HFFc6 (cell line): Measurements from ENCODE around the gene ACD. TPM values are rescaled to one million over a fixed set of nuclear protein-coding genes. Genes with fewer than 3 reads are reported as not detected.

Experiments used
- DNase-seq: peaks from one replicate; pipeline ENCODE4 v3.0.0-alpha.2; 2018
- H3K27ac Mint-ChIP-seq: 2 replicates; pipeline ENCODE4 v1.8.0; 2020; ENCODE audit warnings: mild to moderate bottlenecking, mixed read lengths
- H3K27me3 Mint-ChIP-seq: 2 replicates; pipeline ENCODE4 v1.8.0; 2021; ENCODE audit warnings: mild to moderate bottlenecking, moderate library complexity, mixed read lengths; ENCODE audit not compliant: insufficient read depth
- H3K36me3 Mint-ChIP-seq: 2 replicates; pipeline ENCODE4 v1.8.0; 2021; ENCODE audit warnings: low read depth, mixed read lengths
- H3K4me1 Mint-ChIP-seq: 2 replicates; pipeline ENCODE4 v1.8.0; 2020; ENCODE audit warnings: low read depth, mixed read lengths
- H3K4me3 Mint-ChIP-seq: 2 replicates; pipeline ENCODE4 v1.8.0; 2020; ENCODE audit warnings: mild to moderate bottlenecking, moderate library complexity, mixed read lengths
- H3K9me3 Mint-ChIP-seq: 2 replicates; pipeline ENCODE4 v1.8.0; 2020; ENCODE audit warnings: mild to moderate bottlenecking, mixed read lengths
- total RNA-seq, 6 experiments: library from RNA; stranded (reverse); fragmentation: NEBNext Ultra II Directional; extraction: Animal tissue kit (Norgen Biotek cat#: 25700); gene quantifications; 2 replicates in 1 of 6; 3 replicates in 5 of 6; pipeline ENCODE4 v1.2.3, GENCODE V29; 2021
- TF ChIP-seq, protein P1 (sequence below): fragments of 200-600 bp; sonication (generic); IDR thresholded peaks from 2 replicates; pipeline ENCODE4 v1.5.0; 2021; ENCODE audit warnings: antibody characterized with exemption, mild to moderate bottlenecking

The ACD gene
- total RNA-seq, 6 experiments from 2014 or later = 18.0 to 25.8 (median 23.9) TPM

DNA sequence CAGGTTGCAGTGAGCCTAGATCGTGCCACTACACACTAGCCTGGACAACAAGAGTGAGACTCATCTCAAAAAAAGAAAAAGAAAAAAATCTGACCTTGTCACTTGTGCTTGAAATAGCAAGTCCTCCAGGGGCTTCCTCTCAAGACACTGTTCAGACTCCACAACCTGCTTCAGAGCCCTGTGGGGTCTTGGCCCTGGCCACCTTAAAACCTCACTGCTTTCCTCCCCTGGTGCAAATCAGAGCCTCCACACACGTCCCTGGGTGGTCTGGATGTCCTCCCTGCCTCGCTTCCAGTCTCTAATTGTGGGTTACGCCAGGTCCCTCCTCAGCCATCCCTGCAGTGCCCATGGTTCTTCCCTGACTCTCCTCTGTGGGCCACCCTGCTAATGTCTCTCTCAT is 4.7 kb downstream of the ACD start:
- Mint-ChIP-seq H3K27me3 (peaks cover 15% of the 10 kb centered on the region), H3K4me3 (no peak overlapping the region), H3K9me3 (no peaks in the 10 kb centered on the region), H3K27ac (no peak overlapping the region), H3K4me1 (peaks cover 11% of the 10 kb centered on the region), H3K36me3 (no peaks in the 10 kb centered on the region)
- TF ChIP-seq, protein P1, sequence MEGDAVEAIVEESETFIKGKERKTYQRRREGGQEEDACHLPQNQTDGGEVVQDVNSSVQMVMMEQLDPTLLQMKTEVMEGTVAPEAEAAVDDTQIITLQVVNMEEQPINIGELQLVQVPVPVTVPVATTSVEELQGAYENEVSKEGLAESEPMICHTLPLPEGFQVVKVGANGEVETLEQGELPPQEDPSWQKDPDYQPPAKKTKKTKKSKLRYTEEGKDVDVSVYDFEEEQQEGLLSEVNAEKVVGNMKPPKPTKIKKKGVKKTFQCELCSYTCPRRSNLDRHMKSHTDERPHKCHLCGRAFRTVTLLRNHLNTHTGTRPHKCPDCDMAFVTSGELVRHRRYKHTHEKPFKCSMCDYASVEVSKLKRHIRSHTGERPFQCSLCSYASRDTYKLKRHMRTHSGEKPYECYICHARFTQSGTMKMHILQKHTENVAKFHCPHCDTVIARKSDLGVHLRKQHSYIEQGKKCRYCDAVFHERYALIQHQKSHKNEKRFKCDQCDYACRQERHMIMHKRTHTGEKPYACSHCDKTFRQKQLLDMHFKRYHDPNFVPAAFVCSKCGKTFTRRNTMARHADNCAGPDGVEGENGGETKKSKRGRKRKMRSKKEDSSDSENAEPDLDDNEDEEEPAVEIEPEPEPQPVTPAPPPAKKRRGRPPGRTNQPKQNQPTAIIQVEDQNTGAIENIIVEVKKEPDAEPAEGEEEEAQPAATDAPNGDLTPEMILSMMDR = no peak
- no peak for DNase-seq

DNA sequence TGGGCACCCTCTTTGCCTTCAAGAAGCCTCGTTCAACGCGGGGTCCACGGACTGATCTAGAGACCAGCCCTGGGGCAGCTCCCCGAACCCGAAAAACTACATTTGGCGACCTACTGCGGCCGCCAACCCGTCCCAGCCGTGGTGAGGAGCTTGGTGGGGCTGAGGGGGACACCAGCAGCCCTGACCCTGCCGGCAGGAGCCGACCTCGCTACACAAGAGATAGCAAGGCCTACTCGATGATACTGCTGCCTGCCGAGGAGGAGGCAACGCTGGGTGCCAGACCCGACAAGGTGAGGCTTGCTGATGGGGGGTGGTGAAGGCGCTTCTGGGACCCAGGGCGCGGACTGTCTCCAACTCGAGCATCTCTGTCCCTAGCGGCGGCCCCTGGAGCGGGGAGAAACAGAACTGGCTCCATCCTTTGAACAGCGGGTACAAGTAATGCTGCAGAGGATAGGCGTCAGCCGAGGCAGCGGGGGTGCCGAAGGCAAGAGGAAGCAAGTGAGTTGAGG is 5.6 kb downstream of the ACD start:
- H3K36me3 Mint-ChIP-seq = no peaks in the 10 kb centered on the region
- no peak for DNase-seq
- H3K4me1 Mint-ChIP-seq = peaks cover 8% of the 10 kb centered on the region
- H3K9me3 Mint-ChIP-seq = no peaks in the 10 kb centered on the region
- peaks cover 24% of the 10 kb centered on the region for H3K27me3 Mint-ChIP-seq
- TF ChIP-seq, protein P1 = no peak
- no peak overlapping the region for H3K4me3 Mint-ChIP-seq
- H3K27ac Mint-ChIP-seq = no peak overlapping the region

DNA sequence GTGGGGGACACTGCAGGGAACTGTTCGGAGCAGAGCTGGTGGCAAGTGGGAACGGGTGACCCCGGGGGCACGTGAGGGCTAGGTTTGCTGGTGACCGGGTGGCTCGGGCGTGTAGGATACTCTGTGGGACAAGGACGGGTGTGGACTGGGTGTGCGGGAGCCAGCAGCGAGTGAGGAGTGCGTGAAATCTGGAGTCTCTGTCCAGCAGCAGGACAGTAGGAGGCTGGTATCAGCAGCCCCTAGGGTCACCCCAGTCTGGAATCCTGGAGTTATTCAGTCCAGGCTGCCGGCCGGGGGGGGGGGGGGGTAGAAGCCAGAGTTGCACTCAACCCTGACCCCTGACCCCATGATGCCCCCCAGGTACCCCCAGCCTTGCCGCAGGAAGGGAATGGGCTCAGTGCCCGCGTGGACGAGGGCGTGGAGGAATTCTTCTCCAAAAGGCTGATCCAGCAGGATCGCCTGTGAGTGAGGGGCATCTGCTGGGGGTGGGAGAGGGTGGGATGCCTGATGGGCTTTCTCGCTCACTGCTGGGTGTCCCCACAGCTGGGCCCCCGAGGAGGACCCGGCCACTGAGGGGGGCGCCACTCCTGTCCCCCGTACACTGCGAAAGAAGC is 6.2 kb downstream of the ACD start:
- Mint-ChIP-seq H3K27me3 (peaks cover 26% of the 10 kb centered on the region), H3K4me1 (peaks cover 3% of the 10 kb centered on the region), H3K9me3 (no peaks in the 10 kb centered on the region), H3K4me3 (peak overlapping the region; percentile 88), H3K36me3 (no peaks in the 10 kb centered on the region), H3K27ac (no peak overlapping the region)
- DNase-seq = no peak
- TF ChIP-seq, protein P1 = no peak

DNA sequence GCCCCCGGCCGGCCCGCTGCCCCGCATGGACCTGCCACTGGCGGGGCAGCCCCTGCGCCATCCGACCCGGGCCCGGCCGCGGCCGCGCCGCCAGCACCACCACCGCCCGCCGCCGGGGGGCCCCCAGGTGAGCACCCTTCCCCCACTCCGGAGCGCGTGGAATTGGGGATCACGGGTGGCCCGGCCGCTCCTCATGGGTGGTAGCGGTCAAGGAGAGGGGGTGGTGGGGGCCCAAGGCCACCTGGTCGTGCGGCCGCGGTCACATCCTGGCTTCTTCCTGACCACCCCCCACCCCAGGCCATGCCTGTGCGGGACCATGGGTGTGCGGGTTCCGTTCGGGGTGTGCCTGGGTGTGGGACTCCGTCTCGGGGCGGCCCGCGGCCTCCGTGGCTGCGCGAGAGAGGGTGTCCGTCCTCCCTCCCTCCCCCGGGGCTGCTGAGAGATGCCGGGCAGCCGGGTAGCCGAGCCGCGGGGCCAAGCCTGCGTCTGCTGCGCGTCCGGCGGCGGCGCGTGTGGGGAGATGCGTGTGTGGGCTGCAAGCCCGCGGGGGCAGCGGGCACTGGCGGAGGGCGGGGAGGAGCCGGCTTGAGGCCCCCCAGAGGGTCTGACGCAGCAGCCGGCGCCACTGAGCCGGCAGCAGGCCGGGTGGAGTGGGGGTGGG is 6.8 kb downstream of the ACD start:
- H3K27ac Mint-ChIP-seq = no peak overlapping the region
- peak overlapping the region; percentile 88 for H3K4me3 Mint-ChIP-seq
- no peaks in the 10 kb centered on the region for H3K4me1 Mint-ChIP-seq
- no peaks in the 10 kb centered on the region for H3K36me3 Mint-ChIP-seq
- no peaks in the 10 kb centered on the region for H3K9me3 Mint-ChIP-seq
- peaks cover 30% of the 10 kb centered on the region for H3K27me3 Mint-ChIP-seq
- TF ChIP-seq, protein P1 = peak; percentile 66
- DNase-seq = no peak

DNA sequence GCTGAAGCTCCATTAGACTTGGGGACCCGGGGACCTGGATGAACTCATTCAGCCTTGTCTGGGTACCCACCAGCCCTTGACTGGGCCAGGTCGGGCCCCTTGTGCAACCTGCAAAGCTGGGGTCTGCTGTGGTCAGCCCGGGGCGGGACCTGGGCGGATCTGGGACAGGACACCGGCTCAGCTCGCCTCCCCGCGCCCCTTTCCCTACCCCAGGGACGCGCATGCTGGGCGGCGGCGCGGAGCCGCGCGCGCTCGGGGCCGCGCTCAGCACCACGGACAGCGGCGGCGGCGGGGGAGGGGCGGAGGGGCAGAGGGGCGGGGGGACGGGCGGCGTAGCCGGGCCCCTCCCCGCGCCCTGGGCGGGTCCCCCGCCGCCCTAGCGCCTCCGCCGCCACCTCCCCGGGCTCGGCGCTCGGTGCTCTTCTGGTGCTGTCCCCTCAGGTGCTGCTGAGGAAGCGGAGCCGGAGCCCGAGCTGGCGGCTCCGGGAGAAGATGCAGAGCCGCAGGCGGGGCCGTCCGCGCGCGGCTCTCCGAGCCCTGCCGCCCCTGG is 7.4 kb downstream of the ACD start:
- no peak overlapping the region for H3K4me3 Mint-ChIP-seq

More for the DNA sequence above, 7.4 kb downstream of the ACD start:
- Mint-ChIP-seq H3K4me1 (no peaks in the 10 kb centered on the region), H3K36me3 (no peaks in the 10 kb centered on the region), H3K27me3 (peaks cover 30% of the 10 kb centered on the region), H3K9me3 (no peaks in the 10 kb centered on the region), H3K27ac (no peak overlapping the region)
- TF ChIP-seq, protein P1 = no peak
- DNase-seq = no peak
